GM21717 (cell line): ENCODE results near the gene SYT7.
"Not testable (repeated sequence)": the region's sequence is repeated elsewhere in the genome, so short reads cannot be mapped to it uniquely, and the experiment has no call there.

Experiments
- ATAC-seq: cut with Tn5 transposase; IDR thresholded peaks from one replicate; pipeline ENCODE4 v1.9.1; 2021; ENCODE audit warnings: mild to moderate bottlenecking, moderate library complexity; ENCODE audit not compliant: unreplicated experiment

SYT7 gene

GRCh38 chr11:61581030-61581928, at the start of gene SYT7:
TSS of gene SYT7 (minus strand) at chr11:61581076. CDS start at chr11:61580820, 256 bp downstream.
- peak; percentile 72 for ATAC-seq

- ATAC-seq: no peak
Measured at GRCh38 chr11:61630089-61630488, 49.2 kb upstream of the SYT7 start.

DNA sequence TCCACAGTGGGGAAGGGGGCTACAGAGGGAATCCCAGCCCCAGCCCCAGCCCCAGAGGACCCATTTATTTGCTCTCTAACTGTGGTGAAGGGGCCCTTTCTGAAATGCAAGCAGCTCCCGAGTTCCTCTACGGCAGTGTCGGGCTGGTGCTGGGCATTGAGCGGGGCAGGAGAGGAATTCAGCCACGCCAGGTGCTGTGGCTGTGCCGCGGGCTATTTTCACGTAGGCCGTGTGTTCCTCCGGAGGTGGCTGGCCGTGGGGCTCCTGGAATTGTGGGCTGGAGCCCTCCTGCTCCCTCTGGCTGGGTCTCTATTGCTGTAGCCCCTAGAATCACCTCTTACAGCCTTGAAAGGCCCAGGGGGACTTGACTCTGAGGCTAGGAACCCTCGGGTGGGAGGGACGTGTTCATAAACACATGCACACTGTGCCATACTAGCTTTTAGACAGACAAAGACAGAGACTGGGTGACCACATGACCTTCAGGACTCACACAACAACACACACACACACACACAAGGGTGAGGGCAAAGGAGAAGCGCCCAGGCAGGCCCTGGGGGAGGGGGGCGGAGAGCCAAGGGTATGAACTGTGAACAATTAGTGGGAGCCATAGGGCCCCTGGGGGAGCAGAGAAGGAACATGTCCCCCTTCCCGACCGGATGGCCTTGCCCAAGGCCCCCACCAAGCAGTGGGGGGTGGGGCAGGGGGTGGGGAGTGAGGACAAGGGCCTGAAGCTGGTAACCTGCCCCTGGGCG, 48.4 kb upstream of the SYT7 start:
- no peak for ATAC-seq

DNA sequence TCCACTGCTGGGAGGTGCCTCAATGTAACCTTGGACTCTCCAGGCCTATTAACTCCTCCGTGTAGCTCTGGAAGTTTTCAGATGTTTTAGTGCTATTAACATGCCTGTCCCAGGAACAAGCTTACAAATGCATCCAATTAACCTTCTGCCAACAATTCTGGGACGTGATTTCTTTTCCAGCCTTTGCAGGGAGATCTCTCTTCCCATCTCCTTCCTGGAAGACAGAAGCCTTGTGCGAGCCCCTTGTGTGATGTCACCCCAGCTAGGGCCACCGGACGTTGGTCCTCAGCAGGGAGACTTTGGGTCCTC, 47.7 kb upstream of the SYT7 start:
- ATAC-seq: no peak

- no peak for ATAC-seq
Measured at GRCh38 chr11:61627850-61628661, 47.2 kb upstream of the SYT7 start.

- ATAC-seq: no peak
Measured at GRCh38 chr11:61626580-61627380, 45.9 kb upstream of the SYT7 start.

GRCh38 chr11:61625525-61625924, 44.6 kb upstream of the SYT7 start:
- ATAC-seq: no peak

GRCh38 chr11:61621917-61622585, 41.2 kb upstream of the SYT7 start:
- ATAC-seq: no peak

DNA sequence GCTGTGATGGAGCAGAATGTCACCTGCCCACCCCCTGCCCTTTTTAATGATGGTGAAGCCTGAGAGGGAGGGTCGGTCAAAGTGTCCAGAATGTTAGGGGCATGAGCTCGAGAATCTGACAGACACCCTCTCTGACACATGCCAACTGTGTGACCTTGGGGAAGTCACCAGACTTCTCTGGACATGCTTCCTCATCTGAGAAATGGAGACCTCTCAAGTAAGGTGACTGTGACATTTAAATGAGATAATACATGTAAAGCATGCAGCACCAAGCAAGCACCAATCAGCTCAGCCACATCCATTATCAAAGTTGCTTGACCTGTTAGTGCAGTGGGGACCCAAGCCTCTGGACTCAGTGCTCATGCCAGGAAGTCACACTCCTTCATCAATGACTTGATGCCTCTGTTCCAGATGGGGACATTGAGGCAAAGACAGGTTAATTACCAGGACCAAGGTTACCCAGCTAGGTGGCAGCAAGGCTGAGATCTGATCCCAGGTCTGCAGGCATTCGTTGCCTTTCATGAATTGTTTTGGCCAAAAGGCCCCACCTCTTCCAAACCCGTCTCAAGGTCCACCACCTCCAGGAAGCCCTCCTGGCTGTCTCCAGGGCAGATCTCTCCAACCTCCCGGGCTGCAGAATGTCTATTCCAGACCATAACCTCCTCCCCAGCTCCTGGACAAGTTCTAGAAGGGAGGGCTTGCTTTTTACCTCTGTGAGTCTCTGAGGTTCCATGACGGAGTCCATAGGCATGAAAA, 38.8 kb upstream of the SYT7 start:
- ATAC-seq: no peak

- no peak for ATAC-seq
Measured at GRCh38 chr11:61618978-61619377, 38.1 kb upstream of the SYT7 start.

DNA sequence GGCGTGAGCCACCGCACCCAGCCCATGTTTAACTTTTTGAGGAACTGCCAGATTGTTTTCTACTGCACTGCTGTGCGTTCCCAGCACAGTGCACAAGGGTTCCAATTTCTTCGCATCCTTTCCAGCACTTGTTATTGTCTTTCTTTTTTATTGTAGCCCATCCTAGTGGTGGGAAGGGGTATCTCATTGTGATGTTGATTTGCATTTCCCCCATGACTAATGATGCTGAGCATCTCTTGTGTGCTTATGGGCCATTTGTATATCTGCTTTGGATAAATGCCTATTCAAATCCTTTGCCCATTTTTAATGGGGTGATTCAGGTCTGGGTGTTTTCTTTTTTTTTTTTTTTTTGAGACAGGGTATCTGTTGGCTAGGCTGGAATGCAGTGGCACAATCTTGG, 36.6 kb upstream of the SYT7 start:
- ATAC-seq: no peak

DNA sequence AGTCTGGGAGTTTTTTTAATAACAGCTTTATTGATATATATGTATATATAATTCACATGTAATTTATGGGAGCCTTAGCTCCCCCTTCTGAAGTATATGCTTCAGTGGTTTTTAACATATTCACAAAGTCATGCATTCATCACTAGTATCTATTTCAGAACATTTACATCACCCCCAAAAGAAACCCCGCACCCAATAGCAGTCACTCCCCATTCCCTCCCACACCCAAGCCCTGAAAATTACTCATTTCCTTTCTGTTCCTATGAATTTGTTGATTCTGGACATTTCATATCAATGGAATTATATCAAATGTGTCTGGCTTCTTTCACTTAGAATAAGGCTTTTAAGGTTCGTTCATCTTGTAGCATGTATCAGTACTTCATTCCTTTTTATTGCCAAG, 35.6 kb upstream of the SYT7 start:
- no peak for ATAC-seq

DNA sequence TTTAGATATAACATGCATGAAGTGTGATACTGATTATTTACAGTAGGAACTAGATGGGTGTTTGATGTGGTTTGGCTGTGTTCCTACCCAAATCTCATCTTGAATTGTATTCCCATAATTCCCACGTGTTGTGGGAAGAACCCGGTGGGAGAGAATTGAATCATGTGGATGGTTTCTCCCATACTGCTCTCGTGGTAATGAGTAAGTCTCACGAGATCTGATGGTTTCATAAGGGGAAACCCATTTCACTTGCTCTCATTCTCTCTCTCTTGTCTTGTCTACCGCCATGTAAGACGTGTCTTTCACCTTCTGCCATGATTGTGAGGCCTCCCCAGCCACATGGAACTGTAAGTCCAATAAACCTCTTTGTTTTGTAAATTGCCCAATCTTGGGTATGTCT, 33.9 kb upstream of the SYT7 start:
- ATAC-seq: not testable (repeated sequence)

- ATAC-seq: no peak
Measured at GRCh38 chr11:61613870-61614269, 33.0 kb upstream of the SYT7 start.

DNA sequence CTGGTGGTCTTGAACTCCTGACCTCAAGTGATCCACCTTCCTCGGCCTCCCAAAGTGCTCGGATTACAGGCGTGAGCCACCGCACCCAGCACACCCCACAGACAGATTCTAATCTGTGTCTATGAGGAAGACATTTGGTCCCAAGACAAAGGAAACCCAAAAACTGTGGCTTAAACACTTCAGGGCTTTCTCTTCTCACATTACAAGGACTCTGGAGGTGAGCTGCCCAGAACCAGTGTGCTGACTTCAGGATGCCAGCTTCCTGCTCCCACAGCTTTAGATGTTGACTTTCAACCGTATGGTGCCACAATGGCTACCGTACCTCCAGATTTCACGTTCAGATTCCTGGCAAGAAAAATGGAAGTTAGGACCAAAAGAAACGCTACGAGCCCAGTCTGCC, 32.2 kb upstream of the SYT7 start:
- no peak for ATAC-seq

- no peak for ATAC-seq
Measured at GRCh38 chr11:61611309-61611708, 30.4 kb upstream of the SYT7 start.

- no peak for ATAC-seq
Measured at GRCh38 chr11:61610905-61611304, 30.0 kb upstream of the SYT7 start.

- no peak for ATAC-seq
Measured at GRCh38 chr11:61609980-61610366, 29.1 kb upstream of the SYT7 start.
